ENCODE data around the gene ADM2.
A peak's percentile ranks its signal among the peaks of the same experiment; 100 is the strongest.
"Not testable (repeated sequence)": the region's sequence is repeated elsewhere in the genome, so short reads cannot be mapped to it uniquely, and the experiment has no call there.

The ADM2 gene

DNA sequence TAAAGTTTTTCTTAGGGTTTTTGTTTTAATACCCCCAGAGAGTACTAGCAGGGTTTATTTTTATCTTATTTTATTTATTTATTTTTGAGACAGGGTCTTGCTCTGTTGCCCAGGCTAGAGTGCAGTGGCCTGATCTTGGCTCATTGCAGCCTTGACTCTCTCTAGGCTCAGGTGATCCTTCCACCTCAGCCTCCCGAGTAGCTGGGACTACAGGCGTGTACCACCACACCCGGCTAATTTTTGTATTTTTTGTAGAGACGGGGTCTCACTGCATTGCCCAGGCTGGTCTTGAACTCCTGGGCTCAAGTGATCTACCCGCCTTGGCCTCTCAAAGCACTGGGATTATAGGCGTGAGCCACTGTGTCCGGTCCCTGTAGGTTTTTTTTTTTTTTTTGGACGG is 38.8 kb downstream of the ADM2 start:
- not testable (repeated sequence) for H2AFZ ChIP-seq (ENCODE audit: low read depth, low read length); H3K4me3 ChIP-seq (ENCODE audit: low read length); H3K27me3 ChIP-seq (ENCODE audit: insufficient read depth, low read length); H3K9me3 ChIP-seq (ENCODE audit: low read length)
- Histone ChIP-seq H3K36me3 (ENCODE audit: insufficient read depth, low read length) (peaks cover 68% of the 10 kb centered on the region), H3K4me1 (ENCODE audit: insufficient read depth, low read length) (peaks cover 11% of the 10 kb centered on the region)

DNA sequence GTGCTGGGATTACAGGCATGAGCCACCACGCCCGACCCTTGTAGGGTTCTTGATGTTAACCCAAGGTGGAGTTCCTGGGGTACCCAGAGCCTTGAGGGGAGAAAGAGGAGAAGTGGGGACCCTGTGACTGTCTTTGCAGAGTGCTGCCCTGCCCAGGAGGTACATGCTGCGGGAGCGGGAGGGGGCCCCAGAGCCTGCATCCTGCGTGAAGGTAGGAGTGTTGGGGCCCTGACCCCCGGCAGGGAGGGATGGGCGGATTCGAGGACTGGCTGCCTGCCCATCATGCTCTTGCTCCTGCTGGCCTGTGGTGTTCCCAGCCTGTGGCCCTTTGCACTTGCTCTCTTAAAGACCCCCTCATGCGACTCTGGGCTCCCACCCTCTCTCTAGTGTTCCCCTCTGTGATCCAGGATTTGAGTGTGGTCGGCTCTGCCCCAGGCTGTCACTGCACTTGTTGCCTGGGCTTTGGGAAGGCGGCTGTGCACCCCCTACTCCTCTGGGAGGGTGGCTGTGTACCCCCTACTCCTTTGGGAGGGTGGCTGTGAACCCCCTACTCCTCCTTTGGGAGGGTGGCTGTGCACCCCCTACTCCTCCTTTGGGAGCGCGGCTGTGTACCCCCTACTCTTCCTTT is 39.6 kb downstream of the ADM2 start:
- no peaks in the 10 kb centered on the region for H3K9me3 ChIP-seq (ENCODE audit: low read length)
- peaks cover 68% of the 10 kb centered on the region for H3K36me3 ChIP-seq (ENCODE audit: insufficient read depth, low read length)
- H2AFZ ChIP-seq (ENCODE audit: low read depth, low read length) = no peak overlapping the region
- H3K4me3 ChIP-seq (ENCODE audit: low read length) = no peak overlapping the region
- no peaks in the 10 kb centered on the region for H3K27me3 ChIP-seq (ENCODE audit: insufficient read depth, low read length)
- H3K4me1 ChIP-seq (ENCODE audit: insufficient read depth, low read length) = peaks cover 12% of the 10 kb centered on the region

DNA sequence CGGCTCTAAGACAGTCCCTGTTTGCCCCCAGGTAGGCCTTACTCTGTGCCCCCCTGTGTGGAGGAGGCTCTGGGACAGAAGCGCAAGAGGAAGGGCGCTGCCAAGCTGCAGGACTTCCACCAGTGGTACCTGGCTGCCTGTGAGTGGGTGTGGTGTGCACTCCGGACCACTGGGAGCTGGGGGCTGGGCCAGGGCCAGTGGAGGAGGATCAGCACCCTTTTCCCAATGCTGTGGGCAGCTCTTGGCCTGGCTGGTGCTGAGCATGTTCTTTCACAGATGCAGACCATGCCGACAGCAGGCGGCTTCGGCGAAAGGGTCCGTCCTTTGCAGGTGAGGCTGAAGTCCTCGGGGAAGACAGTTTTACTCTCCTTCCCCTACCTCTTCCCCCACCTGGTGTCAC is 40.4 kb downstream of the ADM2 start:
- peaks cover 15% of the 10 kb centered on the region for H3K4me1 ChIP-seq (ENCODE audit: insufficient read depth, low read length)
- no peak overlapping the region for H2AFZ ChIP-seq (ENCODE audit: low read depth, low read length)
- H3K27me3 ChIP-seq (ENCODE audit: insufficient read depth, low read length) = no peaks in the 10 kb centered on the region
- no peak overlapping the region for H3K4me3 ChIP-seq (ENCODE audit: low read length)
- peaks cover 61% of the 10 kb centered on the region for H3K36me3 ChIP-seq (ENCODE audit: insufficient read depth, low read length)
- H3K9me3 ChIP-seq (ENCODE audit: low read length) = no peaks in the 10 kb centered on the region

DNA sequence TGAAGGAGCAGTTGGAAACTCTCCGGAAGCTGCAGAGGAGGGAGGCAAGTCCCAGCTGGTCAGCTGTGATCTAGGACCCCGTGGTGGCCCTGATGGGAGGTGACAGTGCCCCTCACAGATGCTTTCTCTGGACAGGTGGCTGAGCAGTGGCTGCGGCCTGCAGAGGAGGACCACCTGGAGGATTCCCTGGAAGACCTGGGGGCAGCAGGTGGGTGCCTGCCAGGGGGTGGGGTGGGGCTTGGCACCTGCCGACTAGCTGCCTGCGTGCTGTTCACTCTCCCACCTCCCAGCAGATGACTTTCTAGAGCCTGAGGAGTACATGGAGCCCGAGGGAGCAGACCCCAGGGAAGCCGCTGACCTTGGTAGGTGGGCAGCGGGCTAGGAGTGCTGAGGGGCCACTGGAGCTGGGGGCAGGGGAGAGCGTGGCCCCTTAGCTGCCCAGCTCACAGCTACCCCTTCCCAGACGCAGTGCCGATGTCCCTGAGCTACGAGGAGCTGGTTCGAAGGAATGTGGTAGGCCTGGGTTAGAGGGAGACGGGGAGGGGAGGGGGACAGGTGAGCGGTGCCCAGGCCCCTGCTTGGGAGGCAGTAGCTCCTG is 41.0 kb downstream of the ADM2 start:
- no peak overlapping the region for H3K4me3 ChIP-seq (ENCODE audit: low read length)
- H3K4me1 ChIP-seq (ENCODE audit: insufficient read depth, low read length) = peaks cover 18% of the 10 kb centered on the region
- no peaks in the 10 kb centered on the region for H3K9me3 ChIP-seq (ENCODE audit: low read length)
- H2AFZ ChIP-seq (ENCODE audit: low read depth, low read length) = no peak overlapping the region
- peaks cover 56% of the 10 kb centered on the region for H3K36me3 ChIP-seq (ENCODE audit: insufficient read depth, low read length)
- H3K27me3 ChIP-seq (ENCODE audit: insufficient read depth, low read length) = no peaks in the 10 kb centered on the region

DNA sequence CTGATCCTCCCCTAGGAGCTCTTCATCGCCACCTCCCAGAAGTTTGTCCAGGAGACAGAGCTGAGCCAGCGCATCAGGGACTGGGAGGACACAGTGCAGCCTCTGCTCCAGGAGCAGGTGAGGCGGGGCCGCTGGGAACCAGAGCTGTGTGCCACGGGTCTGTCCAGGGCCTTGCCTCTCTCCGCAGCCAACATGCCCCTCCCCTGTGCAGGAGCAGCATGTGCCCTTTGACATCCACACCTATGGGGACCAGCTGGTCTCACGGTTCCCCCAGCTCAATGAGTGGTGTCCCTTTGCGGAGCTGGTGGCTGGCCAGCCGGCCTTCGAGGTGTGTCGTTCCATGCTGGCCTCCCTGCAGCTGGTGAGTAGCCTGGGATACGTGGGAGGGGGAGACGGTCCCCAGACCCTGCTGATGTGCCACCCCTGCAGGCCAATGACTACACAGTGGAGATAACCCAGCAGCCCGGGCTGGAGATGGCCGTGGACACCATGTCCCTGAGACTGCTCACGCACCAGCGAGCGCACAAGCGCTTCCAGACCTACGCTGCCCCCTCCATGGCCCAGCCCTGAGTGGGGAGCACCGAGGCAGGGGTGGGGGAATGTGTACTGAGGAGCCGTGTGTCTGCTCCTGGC is 41.6 kb downstream of the ADM2 start:
- Histone ChIP-seq H3K4me3 (ENCODE audit: low read length) (no peak overlapping the region), H2AFZ (ENCODE audit: low read depth, low read length) (no peak overlapping the region), H3K4me1 (ENCODE audit: insufficient read depth, low read length) (peaks cover 18% of the 10 kb centered on the region), H3K36me3 (ENCODE audit: insufficient read depth, low read length) (peaks cover 50% of the 10 kb centered on the region), H3K27me3 (ENCODE audit: insufficient read depth, low read length) (no peaks in the 10 kb centered on the region), H3K9me3 (ENCODE audit: low read length) (no peaks in the 10 kb centered on the region)

DNA sequence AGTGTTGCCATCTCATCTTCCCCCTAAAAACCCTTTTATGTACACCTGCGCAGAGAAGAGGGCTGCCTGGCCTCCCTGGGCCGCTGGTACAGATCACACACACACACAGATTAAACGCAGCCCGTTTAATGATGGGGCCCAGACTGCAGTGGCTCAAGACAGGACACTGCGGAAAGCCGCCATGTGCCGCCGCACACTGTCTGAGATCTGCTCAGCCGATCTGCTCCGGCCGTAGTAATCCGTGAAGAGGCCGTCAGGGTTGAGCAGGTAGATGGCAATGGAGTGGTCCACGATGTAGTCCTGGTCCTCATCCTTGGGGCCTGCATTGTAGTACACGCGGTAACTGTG is 42.1 kb downstream of the ADM2 start:
- no peak overlapping the region for H3K4me3 ChIP-seq (ENCODE audit: low read length)
- H3K36me3 ChIP-seq (ENCODE audit: insufficient read depth, low read length) = peaks cover 45% of the 10 kb centered on the region
- H2AFZ ChIP-seq (ENCODE audit: low read depth, low read length) = no peak overlapping the region
- H3K27me3 ChIP-seq (ENCODE audit: insufficient read depth, low read length) = no peaks in the 10 kb centered on the region
- H3K9me3 ChIP-seq (ENCODE audit: low read length) = no peaks in the 10 kb centered on the region
- H3K4me1 ChIP-seq (ENCODE audit: insufficient read depth, low read length) = peaks cover 18% of the 10 kb centered on the region

DNA sequence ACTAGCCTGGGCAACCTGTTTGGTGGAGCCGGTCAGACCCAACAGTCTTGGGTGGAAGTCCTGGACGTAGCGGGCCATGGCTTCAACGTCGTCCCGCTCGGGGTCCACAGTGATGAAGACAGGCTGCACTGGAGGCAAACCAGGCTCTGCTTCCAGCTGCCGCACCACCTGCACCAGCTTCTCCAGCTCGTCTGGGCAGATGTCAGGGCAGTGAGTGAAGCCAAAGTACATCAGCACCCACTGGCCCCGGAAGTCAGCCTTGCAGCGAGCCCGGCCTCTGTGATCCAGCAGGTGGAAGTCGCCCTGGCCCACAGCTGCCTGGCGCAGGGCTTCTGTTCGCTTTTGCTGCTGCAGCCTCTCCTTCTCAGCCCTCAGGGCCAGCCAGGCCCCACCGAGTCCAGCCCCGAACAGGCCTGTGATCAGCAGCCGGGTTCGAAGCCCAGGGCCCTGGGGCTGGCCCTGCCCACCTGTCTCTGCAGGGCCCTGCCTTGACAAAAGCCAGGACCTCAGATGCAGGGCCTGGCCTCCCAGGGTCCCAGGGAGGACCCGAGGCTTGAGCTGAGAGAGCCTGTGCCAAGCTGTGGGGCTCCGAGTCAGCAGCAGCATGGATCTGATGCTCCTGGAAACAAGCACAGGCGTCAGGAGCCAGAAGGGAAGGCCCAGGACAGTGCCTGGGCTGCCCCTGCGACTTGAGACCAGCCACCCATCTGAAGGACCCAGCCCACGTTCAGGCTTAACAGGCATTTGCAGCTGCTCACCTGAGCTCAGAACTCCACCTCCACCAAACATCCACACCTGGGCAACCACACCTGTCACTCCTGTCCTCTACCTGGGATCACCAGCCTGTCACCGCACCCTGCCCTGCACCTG is 42.7 kb downstream of the ADM2 start:
- Histone ChIP-seq H3K9me3 (ENCODE audit: low read length) (peaks cover 1% of the 10 kb centered on the region), H3K4me1 (ENCODE audit: insufficient read depth, low read length) (peaks cover 18% of the 10 kb centered on the region), H2AFZ (ENCODE audit: low read depth, low read length) (no peak overlapping the region), H3K36me3 (ENCODE audit: insufficient read depth, low read length) (peaks cover 39% of the 10 kb centered on the region), H3K4me3 (ENCODE audit: low read length) (peak overlapping the region; percentile 79), H3K27me3 (ENCODE audit: insufficient read depth, low read length) (no peaks in the 10 kb centered on the region)

DNA sequence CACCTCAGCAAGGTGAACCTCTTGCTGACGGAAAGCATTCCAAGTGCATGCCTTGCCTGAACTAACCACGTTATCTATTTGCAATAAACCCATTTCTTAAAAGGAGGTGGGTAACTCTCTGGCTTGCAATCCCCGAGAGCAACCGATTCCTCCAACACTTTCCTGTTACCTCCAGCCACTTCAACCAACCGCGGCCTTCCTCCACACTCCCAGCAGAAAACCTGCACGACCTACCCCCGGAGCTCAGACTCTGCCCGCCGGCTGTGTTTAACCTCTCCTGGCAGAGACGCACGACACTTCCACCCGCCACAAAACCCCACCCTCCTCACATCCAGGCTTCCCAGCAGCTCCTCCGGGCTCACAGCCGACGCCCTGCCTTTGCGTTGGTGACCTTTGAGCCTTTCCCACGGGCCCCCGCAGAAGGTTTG is 43.3 kb downstream of the ADM2 start:
- no peak overlapping the region for H2AFZ ChIP-seq (ENCODE audit: low read depth, low read length)
- peaks cover 8% of the 10 kb centered on the region for H3K9me3 ChIP-seq (ENCODE audit: low read length)
- peaks cover 18% of the 10 kb centered on the region for H3K4me1 ChIP-seq (ENCODE audit: insufficient read depth, low read length)
- peaks cover 32% of the 10 kb centered on the region for H3K36me3 ChIP-seq (ENCODE audit: insufficient read depth, low read length)
- no peaks in the 10 kb centered on the region for H3K27me3 ChIP-seq (ENCODE audit: insufficient read depth, low read length)
- peak overlapping the region; percentile 79 for H3K4me3 ChIP-seq (ENCODE audit: low read length)

DNA sequence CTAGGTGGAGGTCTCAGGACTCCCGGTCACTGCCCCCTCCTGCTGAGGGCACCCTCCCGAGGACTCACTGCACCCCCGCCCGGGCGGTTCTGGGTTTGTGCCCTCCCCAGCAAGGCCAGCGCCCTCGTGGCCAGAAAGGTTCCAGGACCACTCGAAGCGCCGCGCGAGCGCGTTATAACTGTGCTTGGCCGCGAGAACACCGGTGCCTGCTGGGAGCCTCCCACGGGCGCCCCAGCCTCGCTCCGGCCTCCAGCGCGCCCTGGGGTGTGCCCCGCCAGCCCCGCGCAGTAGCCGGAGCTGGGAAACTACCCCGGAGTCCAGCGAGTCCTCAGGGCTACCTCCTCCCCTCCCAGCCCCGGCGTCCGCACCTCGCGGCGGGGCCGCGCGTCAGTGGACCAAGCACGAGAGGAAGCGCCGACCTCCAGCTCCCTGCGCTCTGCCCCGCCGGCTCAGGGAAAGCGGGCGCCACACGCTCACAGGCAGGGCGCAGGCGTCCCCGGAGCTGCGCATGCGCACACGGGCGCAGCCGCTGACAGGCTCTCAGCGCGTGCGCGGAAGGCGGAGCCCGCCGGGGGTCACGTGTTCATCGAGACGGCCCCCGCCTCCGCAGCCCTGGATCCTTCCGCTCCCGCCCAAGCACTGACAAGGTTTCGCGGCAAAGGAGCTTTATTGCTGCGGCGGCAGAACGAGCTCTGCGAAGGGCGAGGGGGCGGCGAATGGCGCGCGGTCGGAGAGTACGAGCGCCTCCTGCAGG is 43.9 kb downstream of the ADM2 start, which contains the start of gene SCO2:
Gene SCO2 (minus strand): TSS at position 495 of the 754 bp plus-strand sequence. CDS start 1,187 bp downstream, outside the sequence.
- H2AFZ ChIP-seq (ENCODE audit: low read depth, low read length) = peak within 1 kb of the TSS; percentile 76
- peaks cover 32% of the 10 kb centered on the region for H3K36me3 ChIP-seq (ENCODE audit: insufficient read depth, low read length)
- peaks cover 18% of the 10 kb centered on the region for H3K4me1 ChIP-seq (ENCODE audit: insufficient read depth, low read length)
- H3K4me3 ChIP-seq (ENCODE audit: low read length) = peak within 1 kb of the TSS; percentile 79
- H3K27me3 ChIP-seq (ENCODE audit: insufficient read depth, low read length) = no peaks in the 10 kb centered on the region
- peaks cover 10% of the 10 kb centered on the region for H3K9me3 ChIP-seq (ENCODE audit: low read length)

DNA sequence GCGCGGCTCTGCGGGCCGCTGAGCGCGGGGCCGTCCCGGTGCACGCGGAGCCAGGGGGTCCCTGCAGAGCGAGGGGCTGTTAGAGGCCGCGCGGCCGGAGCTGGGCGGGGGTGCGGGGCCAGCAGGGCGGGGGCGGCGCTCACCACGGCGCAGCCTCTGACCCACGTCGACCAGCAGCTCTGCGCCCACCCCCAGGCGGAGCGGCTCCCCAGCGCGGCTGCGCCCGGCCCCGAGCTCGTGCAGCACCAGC is 44.4 kb downstream of the ADM2 start:
- Histone ChIP-seq H3K36me3 (ENCODE audit: insufficient read depth, low read length) (peaks cover 31% of the 10 kb centered on the region), H3K9me3 (ENCODE audit: low read length) (peaks cover 12% of the 10 kb centered on the region), H3K27me3 (ENCODE audit: insufficient read depth, low read length) (no peaks in the 10 kb centered on the region), H3K4me1 (ENCODE audit: insufficient read depth, low read length) (peaks cover 18% of the 10 kb centered on the region), H3K4me3 (ENCODE audit: low read length) (peak overlapping the region; percentile 79), H2AFZ (ENCODE audit: low read depth, low read length) (peak overlapping the region; percentile 76)

DNA sequence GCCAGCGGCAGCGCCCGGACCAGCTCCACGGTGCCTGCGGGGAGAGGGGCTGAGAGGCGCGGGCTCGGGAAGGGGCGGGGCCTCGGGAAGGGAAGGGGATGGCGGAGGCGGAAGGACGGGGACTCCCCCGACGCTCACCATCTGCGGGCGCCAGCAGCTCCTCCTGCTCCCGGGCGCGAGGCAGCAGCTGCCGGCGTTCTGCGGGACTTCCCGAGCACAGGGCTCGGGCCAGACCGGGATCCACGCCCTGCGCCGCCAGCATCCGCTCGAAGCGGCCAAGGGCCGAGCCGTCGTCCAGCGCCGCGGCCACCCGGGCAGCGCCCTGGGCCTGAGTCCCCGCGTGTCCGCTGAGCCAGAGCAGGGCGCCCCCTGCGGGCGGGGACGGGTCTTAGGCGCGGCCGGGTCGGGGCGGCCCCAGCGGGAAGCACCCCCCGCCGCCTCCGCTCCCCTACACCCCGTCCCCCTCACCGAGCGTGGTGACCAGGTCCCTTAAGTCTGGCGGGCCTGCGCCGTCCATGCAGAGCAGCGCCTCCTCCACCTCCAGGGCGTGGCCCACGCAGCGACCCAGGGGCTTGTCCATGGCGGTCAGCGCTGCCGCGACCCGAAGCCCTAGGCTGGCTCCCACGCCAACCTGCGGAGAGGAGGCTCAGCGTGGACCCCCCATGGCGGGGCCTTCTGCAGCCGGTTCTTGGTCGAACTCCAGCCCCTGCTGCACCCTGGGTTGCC is 44.9 kb downstream of the ADM2 start:
- Histone ChIP-seq H3K27me3 (ENCODE audit: insufficient read depth, low read length) (peaks cover 4% of the 10 kb centered on the region), H3K36me3 (ENCODE audit: insufficient read depth, low read length) (peaks cover 26% of the 10 kb centered on the region), H3K9me3 (ENCODE audit: low read length) (peaks cover 15% of the 10 kb centered on the region), H3K4me1 (ENCODE audit: insufficient read depth, low read length) (peaks cover 18% of the 10 kb centered on the region), H2AFZ (ENCODE audit: low read depth, low read length) (peak overlapping the region; percentile 76), H3K4me3 (ENCODE audit: low read length) (peak overlapping the region; percentile 79)
